ENCODE data around the gene CACNA2D3. TPM values are rescaled to one million over a fixed set of nuclear protein-coding genes. Genes with fewer than 3 reads are reported as not detected.
A peak's percentile ranks its signal among the peaks of the same experiment; 100 is the strongest.

Gene CACNA2D3
- total RNA-seq, 1 donor from 2014 or later, result 8.3 TPM

DNA sequence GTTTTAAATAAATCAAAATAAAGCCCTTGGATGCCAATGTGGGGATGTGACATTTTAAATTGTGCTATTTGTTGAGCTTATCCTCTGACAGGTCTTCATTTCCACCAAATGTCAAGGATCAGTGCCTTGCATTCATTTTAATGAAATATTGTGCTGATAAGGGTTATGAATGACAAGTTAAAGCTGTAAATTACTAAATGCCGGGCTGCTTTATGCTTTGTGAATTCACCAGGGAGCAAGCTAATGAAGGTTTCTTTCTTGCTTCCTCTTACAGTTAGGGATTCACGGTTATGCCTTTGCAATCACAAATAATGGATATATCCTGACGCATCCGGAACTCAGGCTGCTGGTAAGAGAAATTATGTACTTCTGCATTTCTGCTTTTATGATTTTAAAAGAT, 723.8 kb downstream of the CACNA2D3 start:
- no peak for DNase-seq (ENCODE audit: low spot score)

DNA sequence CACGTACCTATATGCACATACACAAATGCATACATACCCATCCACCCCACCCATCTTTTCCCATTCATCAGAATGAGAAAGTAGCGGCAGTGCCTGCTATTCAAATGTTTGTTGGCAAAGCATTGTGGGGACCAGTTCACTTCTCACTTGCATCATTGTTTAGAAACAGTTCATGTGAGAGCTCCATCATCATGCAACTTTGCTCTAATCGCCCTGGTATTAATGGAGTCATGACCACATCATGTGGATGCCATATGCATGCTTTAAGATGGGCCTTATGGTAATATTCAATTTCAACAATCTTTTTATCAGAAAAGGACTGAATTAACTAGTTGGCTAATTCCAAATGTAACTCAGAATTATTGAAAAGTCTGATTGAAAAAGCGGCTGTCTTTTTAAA, 725.0 kb downstream of the CACNA2D3 start:
- no peak for DNase-seq (ENCODE audit: low spot score)

- no peak for DNase-seq (ENCODE audit: low spot score)
Observed at GRCh38 chr3:54849360-54849759, 727.0 kb downstream of the CACNA2D3 start.

- no peak for DNase-seq (ENCODE audit: low spot score)
Observed at GRCh38 chr3:54850484-54851018, 728.2 kb downstream of the CACNA2D3 start.

DNA sequence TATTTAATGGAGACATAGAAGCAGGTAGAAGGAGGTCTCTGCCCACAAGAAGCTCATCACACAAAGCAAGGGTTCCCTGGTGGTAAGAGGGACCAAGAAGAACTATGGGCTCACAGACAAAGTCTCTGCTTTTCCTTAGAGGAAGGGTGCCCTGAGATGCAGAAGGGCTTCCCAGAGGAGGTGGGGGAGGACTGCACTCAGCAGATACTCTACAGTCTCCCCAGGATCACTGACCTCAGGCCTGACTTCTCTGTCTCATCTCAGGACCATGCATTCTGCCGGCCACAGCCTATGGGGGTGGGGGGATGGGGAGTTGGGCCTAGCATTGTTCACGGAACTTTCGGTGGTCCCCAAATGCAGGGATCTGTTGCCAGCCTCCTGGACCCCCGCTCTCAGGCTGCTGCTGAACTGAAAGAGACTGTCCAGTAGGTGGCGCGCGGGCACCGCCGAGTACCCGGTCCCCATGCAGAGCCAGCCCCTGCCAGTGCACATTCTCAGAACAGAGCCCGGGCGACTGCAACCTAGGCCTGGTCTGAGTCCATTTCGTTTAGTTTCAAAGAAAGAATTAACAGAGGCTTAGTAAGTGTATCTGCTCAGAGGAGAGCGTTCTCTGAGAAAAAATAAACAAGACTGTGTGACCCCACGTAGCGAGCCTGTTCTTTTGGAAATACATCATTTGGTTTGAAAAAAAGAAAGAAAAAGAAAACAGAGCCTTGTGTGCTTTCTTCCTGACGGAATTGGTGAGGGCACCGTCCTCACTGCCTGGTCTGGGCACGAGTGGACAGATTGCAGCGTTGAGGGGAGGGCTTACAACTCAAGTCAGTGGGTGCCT, 731.4 kb downstream of the CACNA2D3 start:
- DNase-seq (ENCODE audit: low spot score), result peak; percentile 84

DNA sequence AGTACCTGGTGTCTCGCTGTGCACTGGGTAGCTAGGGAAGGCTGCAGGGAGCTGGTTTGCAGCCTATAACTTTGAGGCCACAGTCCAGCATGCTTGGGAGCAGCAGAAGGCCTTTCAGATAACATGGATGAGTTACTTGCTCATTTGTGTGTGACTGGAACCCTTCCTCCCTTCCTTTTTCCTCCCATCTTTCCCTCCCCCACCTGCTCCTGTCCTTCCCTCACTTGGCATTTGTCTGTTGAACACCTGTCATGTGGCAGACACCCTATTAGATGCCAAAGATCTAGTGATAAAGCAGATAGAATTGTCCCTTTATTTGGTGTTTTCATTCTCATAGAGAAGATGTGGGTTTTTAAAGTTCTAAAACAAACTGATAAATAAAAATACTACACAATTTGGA, 733.9 kb downstream of the CACNA2D3 start:
- no peak for DNase-seq (ENCODE audit: low spot score)

DNA sequence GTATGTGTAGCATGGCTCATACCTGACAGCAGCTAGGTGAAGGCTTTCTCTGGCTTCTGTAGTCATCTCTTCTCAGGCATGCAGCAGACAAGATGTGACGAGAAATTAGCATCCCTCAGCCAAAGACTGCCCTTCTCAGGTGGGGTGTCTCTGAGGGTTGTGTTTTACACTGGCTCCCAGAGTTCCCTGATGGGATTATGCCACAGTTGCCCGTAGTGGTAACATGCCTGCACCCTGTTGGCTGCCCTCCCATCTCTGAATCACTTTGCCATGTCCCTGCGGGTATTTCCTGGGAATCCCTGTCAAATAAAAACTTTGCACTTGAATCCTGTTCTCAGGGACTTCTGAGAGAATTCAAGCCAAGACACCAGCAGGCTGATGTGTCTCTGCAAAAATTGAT, 735.0 kb downstream of the CACNA2D3 start:
- DNase-seq (ENCODE audit: low spot score), result no peak

- no peak for DNase-seq (ENCODE audit: low spot score)
Observed at GRCh38 chr3:54858093-54858785, 735.9 kb downstream of the CACNA2D3 start.

GRCh38 chr3:54859184-54859583, 736.8 kb downstream of the CACNA2D3 start:
- DNase-seq (ENCODE audit: low spot score), result no peak

DNA sequence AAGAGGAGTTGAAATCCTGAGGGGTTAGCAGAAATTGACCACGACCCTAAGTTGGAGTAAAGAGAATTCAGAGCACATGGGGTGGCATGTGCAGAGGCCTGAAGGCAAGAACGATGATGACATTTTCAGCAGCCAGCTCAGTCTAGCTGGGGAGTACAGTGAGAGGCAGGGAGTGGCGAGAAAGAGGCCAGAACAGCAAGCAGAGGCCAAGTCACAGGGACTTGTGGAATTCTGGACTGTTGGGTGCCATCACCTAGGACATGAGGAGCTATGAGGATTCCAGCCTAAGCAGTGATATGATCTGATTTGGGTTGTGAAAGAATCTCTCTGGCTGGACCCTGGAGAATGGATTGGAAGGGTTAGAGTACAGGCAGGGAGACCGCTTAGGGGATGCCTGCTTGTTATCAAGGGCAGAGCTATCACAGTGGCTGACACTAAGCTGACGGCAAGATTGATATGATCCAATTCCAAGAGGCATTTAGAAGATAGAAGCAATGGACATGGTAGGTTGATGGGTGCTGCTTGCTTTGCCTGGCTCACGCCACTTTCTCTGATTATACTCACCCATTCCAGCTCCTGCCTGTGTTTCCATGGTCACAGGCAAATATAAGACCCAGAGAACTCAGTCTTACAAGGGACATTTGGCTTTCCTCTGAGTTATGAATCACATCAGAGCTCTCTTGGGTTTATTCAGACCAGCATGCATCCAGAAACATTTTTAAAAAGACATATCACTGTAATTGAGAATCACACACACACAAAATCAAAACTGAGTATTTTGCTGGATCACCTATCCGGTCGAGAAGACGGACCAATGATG, 739.1 kb downstream of the CACNA2D3 start:
- no peak for DNase-seq (ENCODE audit: low spot score)

- DNase-seq (ENCODE audit: low spot score), result no peak
Observed at GRCh38 chr3:54862526-54862925, 740.2 kb downstream of the CACNA2D3 start.

DNA sequence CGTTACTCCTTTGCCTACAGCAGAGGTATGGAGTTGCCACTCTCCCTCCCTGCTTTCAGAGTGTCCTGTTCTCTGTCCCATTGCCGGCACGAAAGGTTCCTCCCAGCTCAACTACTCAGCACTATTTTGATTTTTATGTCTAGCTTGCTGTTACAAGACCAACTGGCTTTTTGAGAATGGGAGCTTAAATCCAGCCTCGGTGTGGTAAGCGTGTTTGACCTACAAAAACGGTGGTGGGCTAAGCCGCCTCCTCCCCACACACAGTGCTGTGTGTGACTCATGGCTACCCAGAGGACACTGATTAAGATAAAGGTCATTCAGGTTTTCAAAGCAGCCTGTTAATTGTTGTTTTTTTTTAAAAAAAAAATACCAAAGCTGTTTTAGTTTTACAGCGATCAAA, 741.0 kb downstream of the CACNA2D3 start:
- DNase-seq (ENCODE audit: low spot score), result no peak

- DNase-seq (ENCODE audit: low spot score), result no peak
Observed at GRCh38 chr3:54863786-54864185, 741.4 kb downstream of the CACNA2D3 start.

- no peak for DNase-seq (ENCODE audit: low spot score)
Observed at GRCh38 chr3:54865316-54865715, 743.0 kb downstream of the CACNA2D3 start.

GRCh38 chr3:54866251-54866650, 743.9 kb downstream of the CACNA2D3 start:
- no peak for DNase-seq (ENCODE audit: low spot score)

GRCh38 chr3:54870423-54870822, 748.1 kb downstream of the CACNA2D3 start:
- DNase-seq (ENCODE audit: low spot score), result no peak

- DNase-seq (ENCODE audit: low spot score), result peak; percentile 64
Observed at GRCh38 chr3:54871867-54872266, 749.5 kb downstream of the CACNA2D3 start.

- DNase-seq (ENCODE audit: low spot score), result no peak
Observed at GRCh38 chr3:54873059-54874010, 751.0 kb downstream of the CACNA2D3 start.

GRCh38 chr3:54874816-54875556, 752.6 kb downstream of the CACNA2D3 start:
- no peak for DNase-seq (ENCODE audit: low spot score)

GRCh38 chr3:54875596-54876268, 753.4 kb downstream of the CACNA2D3 start:
- DNase-seq (ENCODE audit: low spot score), result no peak

Data from ureter (tissue), 1 donor.